GM21381 (cell line): ENCODE data around the gene OGN.

ENCODE experiments used
- ATAC-seq: cut with Tn5 transposase; IDR thresholded peaks from one replicate; pipeline ENCODE4 v1.9.1; 2021; ENCODE audit warnings: mild to moderate bottlenecking, moderate library complexity; ENCODE audit not compliant: unreplicated experiment

OGN gene

GRCh38 chr9:92349771-92350739 is 54.3 kb downstream of the OGN start:
- ATAC-seq = no peak

- ATAC-seq = no peak
Observed at GRCh38 chr9:92345582-92345981, 58.8 kb downstream of the OGN start.

GRCh38 chr9:92342825-92343488 is 61.4 kb downstream of the OGN start:
- no peak for ATAC-seq

GRCh38 chr9:92341578-92341977 is 62.8 kb downstream of the OGN start:
- ATAC-seq = no peak

- no peak for ATAC-seq
Observed at GRCh38 chr9:92333282-92333634, 71.1 kb downstream of the OGN start.
